Measurements from ENCODE around the gene SLC4A8.

The SLC4A8 gene

GRCh38 chr12:51395283-51396230, 29.1 kb upstream of the SLC4A8 start:
- DNase-seq, result no peak

GRCh38 chr12:51397670-51398069, 27.0 kb upstream of the SLC4A8 start:
- DNase-seq, result no peak

GRCh38 chr12:51399891-51400290, 24.7 kb upstream of the SLC4A8 start:
- no peak for DNase-seq

- no peak for DNase-seq
Measured at GRCh38 chr12:51401020-51401419, 23.6 kb upstream of the SLC4A8 start.

GRCh38 chr12:51401486-51401885, 23.1 kb upstream of the SLC4A8 start:
- no peak for DNase-seq

- DNase-seq, result no peak
Measured at GRCh38 chr12:51401900-51402299, 22.7 kb upstream of the SLC4A8 start.

- DNase-seq, result peak; percentile 9
Measured at GRCh38 chr12:51403159-51403558, 21.5 kb upstream of the SLC4A8 start.

GRCh38 chr12:51403681-51404136, 20.9 kb upstream of the SLC4A8 start:
- DNase-seq, result no peak

- no peak for DNase-seq
Measured at GRCh38 chr12:51404627-51405026, 20.0 kb upstream of the SLC4A8 start.

- DNase-seq, result no peak
Measured at GRCh38 chr12:51405801-51406207, 18.8 kb upstream of the SLC4A8 start.

- DNase-seq, result no peak
Measured at GRCh38 chr12:51406290-51406689, 18.3 kb upstream of the SLC4A8 start.

- no peak for DNase-seq
Measured at GRCh38 chr12:51406859-51407258, 17.8 kb upstream of the SLC4A8 start.

GRCh38 chr12:51407604-51408003, 17.0 kb upstream of the SLC4A8 start:
- DNase-seq, result no peak

GRCh38 chr12:51409846-51410245, 14.8 kb upstream of the SLC4A8 start:
- DNase-seq, result no peak

- no peak for DNase-seq
Measured at GRCh38 chr12:51413149-51413548, 11.5 kb upstream of the SLC4A8 start.

GRCh38 chr12:51413791-51414190, 10.8 kb upstream of the SLC4A8 start:
- DNase-seq, result no peak

GRCh38 chr12:51415931-51416330, 8.7 kb upstream of the SLC4A8 start:
- DNase-seq, result no peak

- no peak for DNase-seq
Measured at GRCh38 chr12:51417826-51418225, 6.8 kb upstream of the SLC4A8 start.

GRCh38 chr12:51419425-51420193, 5.0 kb upstream of the SLC4A8 start:
- peak; percentile 12 for DNase-seq

GRCh38 chr12:51421266-51421884, 3.3 kb upstream of the SLC4A8 start:
- peak; percentile 53 for DNase-seq

- no peak for DNase-seq
Measured at GRCh38 chr12:51424094-51424661, 453 bp upstream of the SLC4A8 start.

- peak; percentile 72 for DNase-seq
Measured at GRCh38 chr12:51428256-51428655, 3.6 kb downstream of the SLC4A8 start.

GRCh38 chr12:51429700-51430099, 5.1 kb downstream of the SLC4A8 start:
- DNase-seq, result no peak
